ENCODE data around the gene OR6B1. TPM values are rescaled to one million over a fixed set of nuclear protein-coding genes. Genes with fewer than 3 reads are reported as not detected.
"Not testable (repeated sequence)": the region's sequence is repeated elsewhere in the genome, so short reads cannot be mapped to it uniquely, and the experiment has no call there.

OR6B1 gene
- total and polyA plus RNA-seq, 2 donors (not counting 1 experiment from before 2014, with no cell fraction given), result not detected

DNA sequence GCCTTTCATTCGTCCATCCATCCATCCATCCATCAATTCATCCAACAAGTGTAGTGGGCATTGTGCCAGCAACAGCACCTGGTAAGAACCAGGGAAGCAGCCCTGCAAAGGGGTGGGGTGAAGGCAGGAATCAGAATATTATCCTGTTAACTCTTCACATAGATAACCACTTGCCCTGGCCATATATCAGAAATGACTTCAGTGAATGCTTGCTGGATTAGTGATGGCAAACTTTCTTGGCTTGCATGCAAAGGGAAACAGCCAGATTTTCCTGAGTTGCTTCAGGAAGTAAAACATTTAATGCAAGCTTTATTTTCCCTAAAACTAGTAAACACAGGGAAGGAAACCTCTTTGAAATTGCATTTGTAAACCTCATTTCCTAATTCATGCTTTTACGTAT is 49.4 kb downstream of the OR6B1 start:
- Mint-ChIP-seq H3K4me3 (no peak overlapping the region), H3K27ac (no peak overlapping the region), H3K9me3 (ENCODE audit: insufficient read depth) (no peaks in the 10 kb centered on the region), H3K27me3 (peaks cover 5% of the 10 kb centered on the region), H3K4me1 (no peaks in the 10 kb centered on the region)
- TF ChIP-seq CTCF (IDR thresholded peaks at IDR 0.05), result no peak
- no peak for TF ChIP-seq EZH2 (IDR thresholded peaks at IDR 0.05; ENCODE audit: borderline replicate concordance, insufficient read depth, low read depth, low read length, poor library complexity, severe bottlenecking)
- ATAC-seq (ENCODE audit: low read depth), result no peak
- Histone ChIP-seq H3K27ac (ENCODE audit: low read length in 2 of 2) (no peak overlapping the region), H3K27me3 (replicated peaks in 1 of 4; ENCODE audit: control extremely low read depth in 1 of 4, control insufficient read depth in 3 of 4, insufficient read depth in 4 of 4, low read length in 3 of 4) (peaks cover 0 to 4% (median 0%) of the 10 kb centered on the region in 4 experiments), H4K20me1 (ENCODE audit: control insufficient read depth, insufficient read depth, low read length, poor library complexity, severe bottlenecking) (no peaks in the 10 kb centered on the region), H3K9me3 (ENCODE audit: control extremely low read depth in 1 of 3, control insufficient read depth in 2 of 3, insufficient read depth in 1 of 3, low read length in 2 of 3) (no peaks in the 10 kb centered on the region), H3K4me2 (replicated peaks; ENCODE audit: low read depth, low read length, poor library complexity, severe bottlenecking) (no peak overlapping the region), H3K4me1 (ENCODE audit: control insufficient read depth in 2 of 2, insufficient read depth in 2 of 2, low read length in 2 of 2) (no peaks in the 10 kb centered on the region), H3K9ac (ENCODE audit: low read length) (no peak overlapping the region), H3K4me3 (ENCODE audit: control extremely low read depth in 1 of 5, extremely low read depth in 1 of 5, insufficient read depth in 1 of 5, low read depth in 2 of 5, low read length in 4 of 5) (no peak overlapping the region), H3K36me3 (replicated peaks in 1 of 2; ENCODE audit: control extremely low read depth in 1 of 2, control insufficient read depth in 1 of 2, extremely low read depth in 1 of 2, insufficient read depth in 2 of 2, low read length in 1 of 2) (no peaks in the 10 kb centered on the region), H2AFZ (ENCODE audit: insufficient read depth, low read depth, low read length, poor library complexity, severe bottlenecking) (no peak overlapping the region), H3K79me2 (ENCODE audit: control insufficient read depth, insufficient read depth, low read length) (no peaks in the 10 kb centered on the region)
- CTCF ChIA-PET, result no interaction called here
- WGBS (ENCODE audit: insufficient coverage), result no CpG with 5 or more reads among the region's 2 CpGs
- intact Hi-C loops (cut with micrococcal nuclease), result no loop called here
- POLR2A ChIA-PET, result no interaction called here
- no peak for DNase-seq

GRCh38 chr7:144050093-144050492 is 50.0 kb downstream of the OR6B1 start:
- ATAC-seq (ENCODE audit: low read depth) (no peak), DNase-seq (no peak)
- H3K36me3 ChIP-seq (replicated peaks in 1 of 2; ENCODE audit: control extremely low read depth in 1 of 2, control insufficient read depth in 1 of 2, extremely low read depth in 1 of 2, insufficient read depth in 2 of 2, low read length in 1 of 2), result no peaks in the 10 kb centered on the region
- no peak overlapping the region for H3K4me3 ChIP-seq (ENCODE audit: control extremely low read depth in 1 of 5, extremely low read depth in 1 of 5, insufficient read depth in 1 of 5, low read depth in 2 of 5, low read length in 4 of 5)
- TF ChIP-seq EZH2 (IDR thresholded peaks at IDR 0.05; ENCODE audit: borderline replicate concordance, insufficient read depth, low read depth, low read length, poor library complexity, severe bottlenecking) (no peak), CTCF (IDR thresholded peaks at IDR 0.05) (no peak)
- no peaks in the 10 kb centered on the region for H4K20me1 ChIP-seq (ENCODE audit: control insufficient read depth, insufficient read depth, low read length, poor library complexity, severe bottlenecking)
- WGBS (ENCODE audit: insufficient coverage), result 93% methylated on average over 3 of the region's 3 CpGs
- CTCF ChIA-PET, result no interaction called here
- H3K27ac ChIP-seq (ENCODE audit: low read length in 2 of 2), result no peak overlapping the region
- H3K9ac ChIP-seq (ENCODE audit: low read length), result no peak overlapping the region
- no peak overlapping the region for H3K4me2 ChIP-seq (replicated peaks; ENCODE audit: low read depth, low read length, poor library complexity, severe bottlenecking)
- H3K9me3 Mint-ChIP-seq (ENCODE audit: insufficient read depth), result no peaks in the 10 kb centered on the region
- no peak overlapping the region for H3K4me3 Mint-ChIP-seq
- peaks cover 6% of the 10 kb centered on the region for H3K27me3 Mint-ChIP-seq
- H3K9me3 ChIP-seq (ENCODE audit: control extremely low read depth in 1 of 3, control insufficient read depth in 2 of 3, insufficient read depth in 1 of 3, low read length in 2 of 3), result no peaks in the 10 kb centered on the region
- no peaks in the 10 kb centered on the region for H3K79me2 ChIP-seq (ENCODE audit: control insufficient read depth, insufficient read depth, low read length)
- no peaks in the 10 kb centered on the region for H3K4me1 ChIP-seq (ENCODE audit: control insufficient read depth in 2 of 2, insufficient read depth in 2 of 2, low read length in 2 of 2)
- intact Hi-C loops (cut with micrococcal nuclease), result no loop called here
- no peaks in the 10 kb centered on the region for H3K4me1 Mint-ChIP-seq
- H3K27me3 ChIP-seq (replicated peaks in 1 of 4; ENCODE audit: control extremely low read depth in 1 of 4, control insufficient read depth in 3 of 4, insufficient read depth in 4 of 4, low read length in 3 of 4), result peaks cover 0 to 4% (median 0%) of the 10 kb centered on the region in 4 experiments
- H2AFZ ChIP-seq (ENCODE audit: insufficient read depth, low read depth, low read length, poor library complexity, severe bottlenecking), result no peak overlapping the region
- POLR2A ChIA-PET, result no interaction called here
- no peak overlapping the region for H3K27ac Mint-ChIP-seq

DNA sequence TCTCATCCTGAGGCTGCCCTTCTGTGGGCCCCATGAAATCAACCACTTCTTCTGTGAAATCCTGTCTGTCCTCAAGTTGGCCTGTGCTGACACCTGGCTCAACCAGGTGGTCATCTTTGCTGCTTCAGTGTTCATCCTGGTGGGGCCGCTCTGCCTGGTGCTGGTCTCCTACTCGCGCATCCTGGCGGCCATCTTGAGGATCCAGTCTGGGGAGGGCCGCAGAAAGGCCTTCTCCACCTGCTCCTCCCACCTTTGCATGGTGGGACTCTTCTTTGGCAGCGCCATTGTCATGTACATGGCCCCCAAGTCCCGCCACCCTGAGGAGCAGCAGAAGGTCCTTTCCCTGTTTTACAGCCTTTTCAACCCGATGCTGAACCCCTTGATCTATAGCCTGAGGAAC is 50.8 kb downstream of the OR6B1 start:
- ATAC-seq (ENCODE audit: low read depth); H3K4me2 ChIP-seq (replicated peaks; ENCODE audit: low read depth, low read length, poor library complexity, severe bottlenecking); intact Hi-C loops (cut with micrococcal nuclease); H3K27ac ChIP-seq (ENCODE audit: low read length in 2 of 2); CTCF ChIA-PET; H3K4me3 Mint-ChIP-seq; H3K4me1 Mint-ChIP-seq; H3K9me3 ChIP-seq (ENCODE audit: control extremely low read depth in 1 of 3, control insufficient read depth in 2 of 3, insufficient read depth in 1 of 3, low read length in 2 of 3); H3K27me3 Mint-ChIP-seq; H3K9ac ChIP-seq (ENCODE audit: low read length); H2AFZ ChIP-seq (ENCODE audit: insufficient read depth, low read depth, low read length, poor library complexity, severe bottlenecking); H3K27ac Mint-ChIP-seq; H3K9me3 Mint-ChIP-seq (ENCODE audit: insufficient read depth); H3K4me3 ChIP-seq (ENCODE audit: control extremely low read depth in 1 of 5, extremely low read depth in 1 of 5, insufficient read depth in 1 of 5, low read depth in 2 of 5, low read length in 4 of 5); DNase-seq; H3K79me2 ChIP-seq (ENCODE audit: control insufficient read depth, insufficient read depth, low read length); H4K20me1 ChIP-seq (ENCODE audit: control insufficient read depth, insufficient read depth, low read length, poor library complexity, severe bottlenecking); H3K27me3 ChIP-seq (replicated peaks in 1 of 4; ENCODE audit: control extremely low read depth in 1 of 4, control insufficient read depth in 3 of 4, insufficient read depth in 4 of 4, low read length in 3 of 4); H3K4me1 ChIP-seq (ENCODE audit: control insufficient read depth in 2 of 2, insufficient read depth in 2 of 2, low read length in 2 of 2); H3K36me3 ChIP-seq (replicated peaks in 1 of 2; ENCODE audit: control extremely low read depth in 1 of 2, control insufficient read depth in 1 of 2, extremely low read depth in 1 of 2, insufficient read depth in 2 of 2, low read length in 1 of 2); POLR2A ChIA-PET: not testable (repeated sequence)
- WGBS (ENCODE audit: insufficient coverage), result 92% methylated on average over 5 of the region's 8 CpGs
